ENCODE results near the gene COX11.

DNA sequence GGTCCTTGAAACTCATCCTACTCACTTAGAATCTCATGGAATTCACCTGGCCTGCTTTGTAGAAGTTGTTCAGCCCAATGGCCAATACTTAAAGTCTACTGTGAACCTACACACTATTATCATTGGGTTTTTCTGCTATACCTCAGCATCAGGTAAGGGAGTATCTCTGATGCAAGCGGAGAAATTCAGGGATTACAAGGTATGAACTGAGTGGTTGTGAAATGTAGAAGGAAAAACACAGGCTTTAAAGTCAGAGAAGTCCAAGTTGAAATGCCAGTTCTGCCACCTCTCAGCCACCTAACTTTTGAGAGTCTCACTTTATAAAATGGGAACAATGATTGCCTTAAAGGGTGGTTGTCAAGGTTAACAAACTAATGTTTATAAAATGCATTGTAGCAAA, 31.0 kb downstream of the COX11 start:
- TF ChIP-seq GATA3 (IDR thresholded peaks at IDR 0.05; ENCODE audit: low read depth, low read length) = no peak
- no peak for TF ChIP-seq GATA2 (IDR thresholded peaks at IDR 0.05; ENCODE audit: low read depth, low read length)

Data from SH-SY5Y (cell line).